ENCODE results near the gene OR51M1. TPM values are rescaled to one million over a fixed set of nuclear protein-coding genes. Genes with fewer than 3 reads are reported as not detected.
A peak's percentile ranks its signal among the peaks of the same experiment; 100 is the strongest.

Gene OR51M1
- total RNA-seq, 4 donors from 2014 or later: not detected

DNA sequence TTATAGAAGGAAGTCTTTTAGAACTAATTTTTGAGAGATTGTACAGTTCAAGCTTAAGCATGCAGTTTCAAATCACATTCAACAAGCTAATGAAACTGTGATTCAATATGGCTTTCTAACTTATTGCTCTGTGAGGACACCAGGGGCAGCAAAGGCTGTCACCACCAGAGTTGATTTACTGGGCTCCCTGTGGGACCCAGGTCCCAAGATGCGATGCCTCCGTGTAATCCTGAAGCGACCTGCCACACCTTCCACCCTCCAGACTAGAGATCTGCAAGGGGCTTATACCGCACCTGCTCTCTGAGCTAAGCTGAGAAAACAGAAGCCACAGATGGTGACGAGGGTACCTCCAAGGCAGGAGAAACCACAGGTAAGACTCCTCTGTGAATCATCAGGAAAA lies 37.4 kb downstream of the OR51M1 start:
- DNase-seq (ENCODE audit: low spot score in 2 of 2): peak in 1 of 2 donors; percentile 77
- H3K4me3 ChIP-seq (ENCODE audit: low read depth, poor library complexity, severe bottlenecking): no peak overlapping the region
- intact Hi-C loops (cut with DNase I; ENCODE audit: low total_unique reads): no loop called here
- WGBS, 2 donors: 59 to 71% methylated on average over 5 of the region's 5 CpGs
- TF ChIP-seq POLR2A (IDR thresholded peaks at IDR 0.05): no peak

DNA sequence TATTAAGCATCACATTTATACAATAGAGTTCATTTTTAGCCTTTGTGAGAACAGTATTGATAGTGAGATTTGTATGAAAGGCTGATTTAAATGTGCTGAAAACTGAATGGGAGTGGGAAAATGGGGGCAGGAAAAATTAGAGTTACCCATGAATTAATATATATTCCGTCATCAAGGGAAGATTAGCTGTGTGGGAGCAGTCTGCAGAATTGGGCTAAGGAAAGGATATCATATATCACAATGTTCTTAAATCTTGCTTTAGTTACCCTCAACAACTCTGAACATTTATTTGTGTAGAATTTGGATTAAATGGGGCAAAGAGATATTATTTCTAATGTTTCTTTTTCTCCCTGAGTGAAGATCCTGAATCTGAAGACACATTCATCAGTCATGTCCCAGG lies 38.2 kb downstream of the OR51M1 start, which contains the start of gene OR51Q1:
TSS of gene OR51Q1 (plus strand) at position 301 of the 400 bp plus-strand sequence. CDS start at position 391, 90 bp downstream.
- H3K4me3 ChIP-seq (ENCODE audit: low read depth, poor library complexity, severe bottlenecking): no peak within 1 kb of the TSS
- no peak for TF ChIP-seq POLR2A (IDR thresholded peaks at IDR 0.05)
- whole genome bisulfite sequencing, 2 donors: 81 to 91% methylated on average over 1 of the region's 1 CpG
- DNase-seq (ENCODE audit: low spot score in 2 of 2): no peak
- intact Hi-C loops (cut with DNase I; ENCODE audit: low total_unique reads): no loop called here

DNA sequence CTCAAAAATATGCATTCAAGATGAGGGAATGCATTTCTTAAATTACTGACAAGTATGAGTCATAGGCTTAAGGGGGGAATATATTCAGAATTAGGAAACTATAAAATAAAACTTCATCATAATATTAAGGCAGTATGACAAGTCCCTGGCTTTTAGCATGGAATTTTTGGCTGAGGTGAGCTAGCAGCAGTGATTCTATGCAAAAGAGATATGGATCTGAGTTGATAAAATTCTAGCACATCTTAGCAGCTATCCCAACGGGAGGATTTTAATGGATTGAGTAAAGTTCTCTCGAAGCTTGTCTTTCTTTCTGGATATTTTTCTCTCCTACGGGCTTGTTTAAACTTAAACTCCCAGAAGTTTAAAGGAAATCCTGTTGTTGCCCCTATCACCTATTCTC lies 39.5 kb downstream of the OR51M1 start:
- intact Hi-C loops (cut with DNase I; ENCODE audit: low total_unique reads): no loop called here
- DNase-seq (ENCODE audit: low spot score in 2 of 2): no peak
- 76 to 78% methylated on average over 3 of the region's 3 CpGs for WGBS, 2 donors
- H3K4me3 ChIP-seq (ENCODE audit: low read depth, poor library complexity, severe bottlenecking): no peak overlapping the region
- TF ChIP-seq POLR2A (IDR thresholded peaks at IDR 0.05): no peak
- TF ChIP-seq, protein P1, sequence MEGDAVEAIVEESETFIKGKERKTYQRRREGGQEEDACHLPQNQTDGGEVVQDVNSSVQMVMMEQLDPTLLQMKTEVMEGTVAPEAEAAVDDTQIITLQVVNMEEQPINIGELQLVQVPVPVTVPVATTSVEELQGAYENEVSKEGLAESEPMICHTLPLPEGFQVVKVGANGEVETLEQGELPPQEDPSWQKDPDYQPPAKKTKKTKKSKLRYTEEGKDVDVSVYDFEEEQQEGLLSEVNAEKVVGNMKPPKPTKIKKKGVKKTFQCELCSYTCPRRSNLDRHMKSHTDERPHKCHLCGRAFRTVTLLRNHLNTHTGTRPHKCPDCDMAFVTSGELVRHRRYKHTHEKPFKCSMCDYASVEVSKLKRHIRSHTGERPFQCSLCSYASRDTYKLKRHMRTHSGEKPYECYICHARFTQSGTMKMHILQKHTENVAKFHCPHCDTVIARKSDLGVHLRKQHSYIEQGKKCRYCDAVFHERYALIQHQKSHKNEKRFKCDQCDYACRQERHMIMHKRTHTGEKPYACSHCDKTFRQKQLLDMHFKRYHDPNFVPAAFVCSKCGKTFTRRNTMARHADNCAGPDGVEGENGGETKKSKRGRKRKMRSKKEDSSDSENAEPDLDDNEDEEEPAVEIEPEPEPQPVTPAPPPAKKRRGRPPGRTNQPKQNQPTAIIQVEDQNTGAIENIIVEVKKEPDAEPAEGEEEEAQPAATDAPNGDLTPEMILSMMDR (IDR thresholded peaks at IDR 0.05): no peak

DNA sequence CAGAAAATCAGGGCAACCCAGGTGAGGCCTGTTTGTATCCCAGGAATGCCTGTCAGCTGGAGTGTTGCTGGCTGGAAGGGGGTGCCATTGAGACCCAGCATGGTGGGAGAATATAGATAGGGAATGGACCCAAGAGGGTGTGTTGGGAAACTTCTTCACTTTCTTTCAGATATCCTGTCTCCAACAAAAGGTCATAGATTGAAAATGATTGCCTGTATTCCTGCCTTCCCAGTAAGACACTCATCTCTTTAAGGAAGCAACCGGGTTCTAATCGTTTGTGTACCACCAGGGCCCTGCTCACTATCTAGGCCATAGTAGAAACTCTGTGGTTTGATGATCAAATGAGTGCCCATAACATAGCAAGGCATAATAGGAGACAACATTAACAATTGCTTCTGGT lies 57.8 kb downstream of the OR51M1 start, which contains the start of gene OR51I1:
TSS of gene OR51I1 (minus strand) at position 101 of the 400 bp plus-strand sequence. CDS start at position 101, 0 bp downstream.
- intact Hi-C loops (cut with DNase I; ENCODE audit: low total_unique reads): no loop called here
- WGBS, 2 donors: 37 to 45% methylated on average over 2 of the region's 2 CpGs
- no peak within 1 kb of the TSS for H3K4me3 ChIP-seq (ENCODE audit: low read depth, poor library complexity, severe bottlenecking)
- no peak for DNase-seq (ENCODE audit: low spot score in 2 of 2)
- TF ChIP-seq, protein P1 (IDR thresholded peaks at IDR 0.05): no peak
- TF ChIP-seq POLR2A (IDR thresholded peaks at IDR 0.05): no peak

Other genes starting within 250 kb of the OR51M1 start
- not detected for gene OR52A5, start 245.5 kb upstream of the OR51M1 start, total RNA-seq
- not detected for gene OR52A1, start 229.1 kb upstream of the OR51M1 start, total RNA-seq
- not detected for gene OR51V1, start 183.1 kb upstream of the OR51M1 start, total RNA-seq
- gene HBB, start 156.7 kb upstream of the OR51M1 start, total RNA-seq: 10 to 100 TPM in 2 of 4 donors, 1 to 10 TPM in 1, under 1 TPM in 1; 0.56 to 65.8 (median 13.1) TPM
- not detected for gene HBD, start 149.3 kb upstream of the OR51M1 start, total RNA-seq
- not detected for gene HBG1, start 134.0 kb upstream of the OR51M1 start, total RNA-seq
- gene HBG2, start 129.0 kb upstream of the OR51M1 start, total RNA-seq: not detected
- gene HBE1, start 113.9 kb upstream of the OR51M1 start, total RNA-seq: not detected
- gene OR51B4, start 81.9 kb upstream of the OR51M1 start, total RNA-seq: not detected
- not detected for gene OR51B2, start 59.5 kb upstream of the OR51M1 start, total RNA-seq
- not detected for gene OR51B5, start 40.3 kb upstream of the OR51M1 start, total RNA-seq
- gene OR51B6, start 32.3 kb upstream of the OR51M1 start, total RNA-seq: not detected
- not detected for gene OR51Q1, start 38.3 kb downstream of the OR51M1 start, total RNA-seq
- gene OR51I1, start 57.7 kb downstream of the OR51M1 start, total RNA-seq: not detected
- gene OR51I2, start 65.5 kb downstream of the OR51M1 start, total RNA-seq: not detected
- not detected for gene OR52D1, start 104.9 kb downstream of the OR51M1 start, total RNA-seq
- under 1 TPM in 1 of 4 donors, not detected in 3; 0.13 TPM for gene UBQLN3, start 126.1 kb downstream of the OR51M1 start, total RNA-seq
- 1 to 10 TPM in 1 of 4 donors, under 1 TPM in 3; 0.12 to 1.8 (median 0.48) TPM for gene UBQLNL, start 132.9 kb downstream of the OR51M1 start, total RNA-seq
- not detected for gene OR52H1, start 164.7 kb downstream of the OR51M1 start, total RNA-seq
- gene OR52B6, start 197.1 kb downstream of the OR51M1 start, total RNA-seq: not detected
- 1 to 10 TPM; 1.0 to 2.7 (median 2.0) TPM for gene TRIM6, start 212.8 kb downstream of the OR51M1 start, total RNA-seq
- 10 to 100 TPM in 1 of 4 donors, 1 to 10 TPM in 3; 2.7 to 10.3 (median 6.9) TPM for gene TRIM34, start 241.2 kb downstream of the OR51M1 start, total RNA-seq

All from lower leg skin (tissue), 4 donors.